Measurements from ENCODE around the gene SLC18A3.

- TF ChIP-seq CTCF (IDR thresholded peaks at IDR 0.05) (no peak), POLR2A (IDR thresholded peaks at IDR 0.05) (no peak), POLR2AphosphoS5 (IDR thresholded peaks at IDR 0.05) (no peak)
These were observed 3.8 kb downstream of the SLC18A3 start, which contains the start of gene CHAT for GRCh38 chr10:49613882-49614241.

All from sigmoid colon (tissue), 4 donors.